Measurements from ENCODE around the gene LRRC3.

LRRC3 gene

DNA sequence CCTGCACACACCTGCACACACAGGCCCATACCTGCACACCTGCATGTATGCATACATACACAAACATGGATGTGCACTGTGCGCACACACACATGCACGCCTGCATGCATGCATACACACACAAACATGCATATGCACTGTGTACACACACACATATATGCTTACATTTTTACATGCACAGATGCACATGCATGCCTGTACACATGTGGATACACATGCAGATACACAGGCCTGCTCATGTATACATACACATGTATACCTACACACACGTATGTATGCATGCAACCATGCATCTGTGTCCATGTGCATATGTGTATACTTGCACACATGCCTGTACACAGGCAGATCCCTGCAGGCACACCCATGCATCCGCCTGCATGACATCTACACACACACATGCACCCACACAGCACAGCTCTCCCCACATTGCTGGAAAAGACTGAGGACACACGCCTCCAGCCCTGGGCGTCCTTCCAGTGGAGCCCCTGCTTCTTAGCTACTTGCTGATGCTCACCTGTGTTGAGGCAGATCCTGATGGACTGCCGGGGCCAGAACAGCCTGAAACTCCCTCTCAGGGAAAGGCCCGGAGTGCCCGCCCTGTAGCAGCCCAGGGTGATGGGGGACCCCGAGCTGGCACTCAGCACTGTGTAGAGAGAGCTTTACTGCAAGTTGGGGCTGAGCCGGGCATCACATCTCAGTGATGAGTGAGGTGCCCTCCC, 56.1 kb downstream of the LRRC3 start:
- no peak for DNase-seq (ENCODE audit: low spot score)
